Measurements from ENCODE around the gene WASF3.

DNA sequence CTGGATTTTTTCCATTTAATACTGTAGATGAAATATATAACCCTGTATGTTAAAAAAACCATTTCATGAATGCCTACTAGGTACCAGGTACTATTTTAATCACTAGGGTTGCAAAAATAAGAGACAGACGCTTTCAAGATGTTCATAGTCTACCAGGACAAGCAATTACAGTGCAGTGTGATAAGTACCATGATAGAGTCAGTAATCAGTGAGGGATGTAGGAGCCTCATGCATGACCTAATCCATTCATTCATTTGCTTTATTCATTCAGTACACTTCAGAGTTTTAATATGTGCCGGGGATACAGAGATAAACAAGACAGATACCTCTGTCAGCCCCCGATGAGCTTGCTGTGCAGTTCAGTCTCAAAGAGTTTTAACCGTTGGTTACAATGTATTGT lies 3.0 kb downstream of the WASF3 start:
- peak; percentile 43; the same call in 1 of the 2 replicates for TF ChIP-seq GATA2 (IDR thresholded peaks at IDR 0.05; ENCODE audit: low read depth, low read length)
- peak; percentile 64; the same call in 1 of the 2 replicates for TF ChIP-seq GATA3 (IDR thresholded peaks at IDR 0.05; ENCODE audit: low read depth, low read length)
